ENCODE measurements around the gene AARS2.

AARS2 gene

GRCh38 chr6:44263354-44264100 lies 49.6 kb downstream of the AARS2 start:
- DNase-seq: peak in 1 of 56 donors; percentile 25

- DNase-seq: no peak
Observed at GRCh38 chr6:44262467-44263353, 50.4 kb downstream of the AARS2 start.

- DNase-seq: no peak
Observed at GRCh38 chr6:44261581-44261980, 51.6 kb downstream of the AARS2 start.

GRCh38 chr6:44260451-44261297 lies 52.5 kb downstream of the AARS2 start:
- DNase-seq: no peak

GRCh38 chr6:44260011-44260410 lies 53.1 kb downstream of the AARS2 start:
- no peak for DNase-seq

GRCh38 chr6:44258921-44259320 lies 54.2 kb downstream of the AARS2 start:
- DNase-seq: no peak

- no peak for DNase-seq
Observed at GRCh38 chr6:44258325-44258863, 54.8 kb downstream of the AARS2 start.

- peak in 2 of 56 donors; percentile 37 to 49 for DNase-seq
Observed at GRCh38 chr6:44257753-44258324, 55.3 kb downstream of the AARS2 start.

- peak; percentile 50 to 97 (median 88) for DNase-seq
Observed at GRCh38 chr6:44257025-44257752, 56.0 kb downstream of the AARS2 start, which contains the start of gene SLC35B2. Gene SLC35B2, minus strand, starts transcription at chr6:44257528. Its CDS starts 118 bp downstream, at chr6:44257410.

- peak in 1 of 56 donors; percentile 84 for DNase-seq
Observed at GRCh38 chr6:44256775-44257024, 56.4 kb downstream of the AARS2 start.

GRCh38 chr6:44255871-44256774 lies 57.0 kb downstream of the AARS2 start:
- DNase-seq: peak in 2 of 56 donors; percentile 47 to 56

- DNase-seq: peak in 1 of 56 donors; percentile 54
Observed at GRCh38 chr6:44255105-44255808, 57.9 kb downstream of the AARS2 start.

- peak in 3 of 56 donors; percentile 7 to 35 (median 16) for DNase-seq
Observed at GRCh38 chr6:44254191-44255104, 58.7 kb downstream of the AARS2 start.

- DNase-seq: peak in 4 of 56 donors; percentile 16 to 28 (median 22)
Observed at GRCh38 chr6:44253307-44254101, 59.6 kb downstream of the AARS2 start.

- no peak for DNase-seq
Observed at GRCh38 chr6:44251576-44252524, 61.3 kb downstream of the AARS2 start.

Data from nucleus accumbens (tissue), 56 donors.